Thyroid gland (tissue), 4 donors: ENCODE results near the gene KLHL2.
"Not testable (repeated sequence)": the region's sequence is repeated elsewhere in the genome, so short reads cannot be mapped to it uniquely, and the experiment has no call there.

Experiments used
- CTCF ChIP-seq, 6 experiments: fragments of 200-600 bp in 3 of 6; fragments of 450-650 bp in 3 of 6; sonication (generic) in 3 of 6; IDR thresholded peaks; one replicate each; pipeline ENCODE4 v1.5.1; 2016 to 2019; ENCODE audit warnings: antibody characterized with exemption in 6 of 6, mild to moderate bottlenecking in 2 of 6, inconsistent platforms in 1 of 6, moderate library complexity in 1 of 6
- POLR2A ChIP-seq, 2 donors: fragments of 450-650 bp; IDR thresholded peaks; one replicate each; pipeline ENCODE4 v1.6.1; 2017; ENCODE audit warnings: antibody characterized with exemption in 2 of 2, mild to moderate bottlenecking in 2 of 2, moderate library complexity in 1 of 2

GRCh38 chr4:165269931-165270330, 62.6 kb downstream of the KLHL2 start:
- not testable (repeated sequence) for TF ChIP-seq CTCF, POLR2A (IDR thresholded peaks at IDR 0.05)
